Measurements from ENCODE around the gene PLCH1.

DNA sequence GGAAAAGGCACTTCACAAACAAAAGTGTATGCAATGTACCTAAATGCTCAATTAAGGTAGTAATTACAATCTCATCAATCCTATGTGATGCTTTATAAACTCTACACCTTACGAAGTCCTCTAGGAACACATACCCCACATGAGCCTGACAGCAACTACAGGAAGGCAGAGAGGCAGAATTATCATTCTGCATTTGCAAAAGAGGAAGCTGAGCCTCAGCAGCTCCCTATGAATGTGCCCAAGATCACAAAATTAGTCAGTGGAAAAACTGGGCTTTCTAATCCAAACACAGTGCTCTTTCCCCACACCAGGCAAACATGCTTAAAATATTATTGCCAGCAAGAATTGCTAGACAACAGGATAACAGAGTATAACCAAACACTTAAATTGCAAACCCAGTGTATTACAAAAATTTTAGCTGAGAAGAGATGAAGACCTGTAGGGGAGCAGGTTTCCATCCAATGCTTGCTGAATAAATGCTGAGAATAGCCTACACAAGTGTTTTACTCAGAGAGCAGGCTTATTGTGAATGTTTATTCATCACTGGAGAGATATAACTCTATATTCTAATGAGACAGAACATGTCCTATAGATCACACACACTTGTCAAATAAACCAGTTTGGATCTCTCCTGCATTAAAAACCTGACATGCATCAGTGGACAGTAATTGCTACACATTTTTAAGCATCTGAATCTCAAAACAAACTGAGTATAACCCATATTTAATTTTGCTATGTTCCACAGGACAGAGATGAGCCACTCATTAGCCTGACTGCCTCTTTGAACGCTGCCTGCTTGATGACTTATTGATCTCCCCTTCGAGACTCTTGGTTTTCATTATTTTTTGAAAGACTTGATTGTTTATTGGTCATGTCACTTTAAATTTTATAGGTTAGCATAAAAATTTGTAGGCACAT lies 62.2 kb downstream of the PLCH1 start:
- TF ChIP-seq HNF4A (conservative IDR thresholded peaks at IDR 0.05) = no peak
- TF ChIP-seq, protein P1, sequence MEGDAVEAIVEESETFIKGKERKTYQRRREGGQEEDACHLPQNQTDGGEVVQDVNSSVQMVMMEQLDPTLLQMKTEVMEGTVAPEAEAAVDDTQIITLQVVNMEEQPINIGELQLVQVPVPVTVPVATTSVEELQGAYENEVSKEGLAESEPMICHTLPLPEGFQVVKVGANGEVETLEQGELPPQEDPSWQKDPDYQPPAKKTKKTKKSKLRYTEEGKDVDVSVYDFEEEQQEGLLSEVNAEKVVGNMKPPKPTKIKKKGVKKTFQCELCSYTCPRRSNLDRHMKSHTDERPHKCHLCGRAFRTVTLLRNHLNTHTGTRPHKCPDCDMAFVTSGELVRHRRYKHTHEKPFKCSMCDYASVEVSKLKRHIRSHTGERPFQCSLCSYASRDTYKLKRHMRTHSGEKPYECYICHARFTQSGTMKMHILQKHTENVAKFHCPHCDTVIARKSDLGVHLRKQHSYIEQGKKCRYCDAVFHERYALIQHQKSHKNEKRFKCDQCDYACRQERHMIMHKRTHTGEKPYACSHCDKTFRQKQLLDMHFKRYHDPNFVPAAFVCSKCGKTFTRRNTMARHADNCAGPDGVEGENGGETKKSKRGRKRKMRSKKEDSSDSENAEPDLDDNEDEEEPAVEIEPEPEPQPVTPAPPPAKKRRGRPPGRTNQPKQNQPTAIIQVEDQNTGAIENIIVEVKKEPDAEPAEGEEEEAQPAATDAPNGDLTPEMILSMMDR (IDR thresholded peaks at IDR 0.05; ENCODE audit: low read depth, low read length, missing input control) = no peak
- TF ChIP-seq, protein P2, sequence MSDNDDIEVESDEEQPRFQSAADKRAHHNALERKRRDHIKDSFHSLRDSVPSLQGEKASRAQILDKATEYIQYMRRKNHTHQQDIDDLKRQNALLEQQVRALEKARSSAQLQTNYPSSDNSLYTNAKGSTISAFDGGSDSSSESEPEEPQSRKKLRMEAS (IDR thresholded peaks at IDR 0.05) = no peak
- TF ChIP-seq YY1 (IDR thresholded peaks at IDR 0.05) = no peak
- TF ChIP-seq, protein P3, sequence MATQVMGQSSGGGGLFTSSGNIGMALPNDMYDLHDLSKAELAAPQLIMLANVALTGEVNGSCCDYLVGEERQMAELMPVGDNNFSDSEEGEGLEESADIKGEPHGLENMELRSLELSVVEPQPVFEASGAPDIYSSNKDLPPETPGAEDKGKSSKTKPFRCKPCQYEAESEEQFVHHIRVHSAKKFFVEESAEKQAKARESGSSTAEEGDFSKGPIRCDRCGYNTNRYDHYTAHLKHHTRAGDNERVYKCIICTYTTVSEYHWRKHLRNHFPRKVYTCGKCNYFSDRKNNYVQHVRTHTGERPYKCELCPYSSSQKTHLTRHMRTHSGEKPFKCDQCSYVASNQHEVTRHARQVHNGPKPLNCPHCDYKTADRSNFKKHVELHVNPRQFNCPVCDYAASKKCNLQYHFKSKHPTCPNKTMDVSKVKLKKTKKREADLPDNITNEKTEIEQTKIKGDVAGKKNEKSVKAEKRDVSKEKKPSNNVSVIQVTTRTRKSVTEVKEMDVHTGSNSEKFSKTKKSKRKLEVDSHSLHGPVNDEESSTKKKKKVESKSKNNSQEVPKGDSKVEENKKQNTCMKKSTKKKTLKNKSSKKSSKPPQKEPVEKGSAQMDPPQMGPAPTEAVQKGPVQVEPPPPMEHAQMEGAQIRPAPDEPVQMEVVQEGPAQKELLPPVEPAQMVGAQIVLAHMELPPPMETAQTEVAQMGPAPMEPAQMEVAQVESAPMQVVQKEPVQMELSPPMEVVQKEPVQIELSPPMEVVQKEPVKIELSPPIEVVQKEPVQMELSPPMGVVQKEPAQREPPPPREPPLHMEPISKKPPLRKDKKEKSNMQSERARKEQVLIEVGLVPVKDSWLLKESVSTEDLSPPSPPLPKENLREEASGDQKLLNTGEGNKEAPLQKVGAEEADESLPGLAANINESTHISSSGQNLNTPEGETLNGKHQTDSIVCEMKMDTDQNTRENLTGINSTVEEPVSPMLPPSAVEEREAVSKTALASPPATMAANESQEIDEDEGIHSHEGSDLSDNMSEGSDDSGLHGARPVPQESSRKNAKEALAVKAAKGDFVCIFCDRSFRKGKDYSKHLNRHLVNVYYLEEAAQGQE (IDR thresholded peaks at IDR 0.05) = no peak
- TF ChIP-seq JUND (IDR thresholded peaks at IDR 0.05) = no peak
- TF ChIP-seq GABPA (IDR thresholded peaks at IDR 0.05 in 1 of 2, conservative IDR thresholded peaks at IDR 0.05 in 1 of 2) = no peak
- TF ChIP-seq TAF1 (conservative IDR thresholded peaks at IDR 0.05) = no peak
- no peak for TF ChIP-seq SP1 (IDR thresholded peaks at IDR 0.05)
- TF ChIP-seq EGR1 (IDR thresholded peaks at IDR 0.05; ENCODE audit: low read depth in 2 of 2) = no peak
- TF ChIP-seq, protein P4, sequence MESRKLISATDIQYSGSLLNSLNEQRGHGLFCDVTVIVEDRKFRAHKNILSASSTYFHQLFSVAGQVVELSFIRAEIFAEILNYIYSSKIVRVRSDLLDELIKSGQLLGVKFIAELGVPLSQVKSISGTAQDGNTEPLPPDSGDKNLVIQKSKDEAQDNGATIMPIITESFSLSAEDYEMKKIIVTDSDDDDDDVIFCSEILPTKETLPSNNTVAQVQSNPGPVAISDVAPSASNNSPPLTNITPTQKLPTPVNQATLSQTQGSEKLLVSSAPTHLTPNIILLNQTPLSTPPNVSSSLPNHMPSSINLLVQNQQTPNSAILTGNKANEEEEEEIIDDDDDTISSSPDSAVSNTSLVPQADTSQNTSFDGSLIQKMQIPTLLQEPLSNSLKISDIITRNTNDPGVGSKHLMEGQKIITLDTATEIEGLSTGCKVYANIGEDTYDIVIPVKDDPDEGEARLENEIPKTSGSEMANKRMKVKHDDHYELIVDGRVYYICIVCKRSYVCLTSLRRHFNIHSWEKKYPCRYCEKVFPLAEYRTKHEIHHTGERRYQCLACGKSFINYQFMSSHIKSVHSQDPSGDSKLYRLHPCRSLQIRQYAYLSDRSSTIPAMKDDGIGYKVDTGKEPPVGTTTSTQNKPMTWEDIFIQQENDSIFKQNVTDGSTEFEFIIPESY (IDR thresholded peaks at IDR 0.05) = no peak
- TF ChIP-seq RAD21 (IDR thresholded peaks at IDR 0.05) = no peak
- no peak for TF ChIP-seq RXRA (IDR thresholded peaks at IDR 0.05)
